C4-2B (cell line): ENCODE data around the gene RBAK.

Experiments used
- ZFX ChIP-seq: fragments of 450-650 bp; IDR thresholded peaks from 2 replicates; pipeline ENCODE4 v1.6.1; 2017
- TF ChIP-seq, protein P1 (sequence below): fragments of 450-650 bp; conservative IDR thresholded peaks from 2 replicates; pipeline ENCODE4 v1.5.1; 2017; ENCODE audit warnings: mild to moderate bottlenecking

DNA sequence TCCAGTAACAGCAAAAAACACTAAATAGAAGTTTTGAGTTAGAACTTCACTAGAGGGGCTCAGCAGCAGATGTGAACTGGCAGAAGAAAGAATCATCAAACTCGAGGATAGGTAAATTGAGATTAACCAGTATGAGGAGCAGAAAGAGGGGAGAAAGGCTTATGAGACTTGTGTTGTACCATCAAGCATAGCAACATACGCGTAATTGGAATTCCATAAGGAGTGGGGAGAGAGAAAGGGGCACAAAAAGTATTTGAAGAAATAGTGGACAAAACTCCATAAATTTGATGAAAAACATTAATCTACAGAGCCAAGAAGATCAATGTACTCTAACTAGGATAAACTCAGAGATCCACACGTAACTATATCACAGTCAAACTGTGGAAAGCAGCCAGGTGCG is 48.3 kb downstream of the RBAK start:
- TF ChIP-seq, protein P1, sequence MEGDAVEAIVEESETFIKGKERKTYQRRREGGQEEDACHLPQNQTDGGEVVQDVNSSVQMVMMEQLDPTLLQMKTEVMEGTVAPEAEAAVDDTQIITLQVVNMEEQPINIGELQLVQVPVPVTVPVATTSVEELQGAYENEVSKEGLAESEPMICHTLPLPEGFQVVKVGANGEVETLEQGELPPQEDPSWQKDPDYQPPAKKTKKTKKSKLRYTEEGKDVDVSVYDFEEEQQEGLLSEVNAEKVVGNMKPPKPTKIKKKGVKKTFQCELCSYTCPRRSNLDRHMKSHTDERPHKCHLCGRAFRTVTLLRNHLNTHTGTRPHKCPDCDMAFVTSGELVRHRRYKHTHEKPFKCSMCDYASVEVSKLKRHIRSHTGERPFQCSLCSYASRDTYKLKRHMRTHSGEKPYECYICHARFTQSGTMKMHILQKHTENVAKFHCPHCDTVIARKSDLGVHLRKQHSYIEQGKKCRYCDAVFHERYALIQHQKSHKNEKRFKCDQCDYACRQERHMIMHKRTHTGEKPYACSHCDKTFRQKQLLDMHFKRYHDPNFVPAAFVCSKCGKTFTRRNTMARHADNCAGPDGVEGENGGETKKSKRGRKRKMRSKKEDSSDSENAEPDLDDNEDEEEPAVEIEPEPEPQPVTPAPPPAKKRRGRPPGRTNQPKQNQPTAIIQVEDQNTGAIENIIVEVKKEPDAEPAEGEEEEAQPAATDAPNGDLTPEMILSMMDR = no peak
- TF ChIP-seq ZFX = no peak
